NCI-H748 (cell line): ENCODE data around the gene FANCC.

Source experiments
- DNase-seq: peaks from one replicate; lab custom pipeline; 2025; ENCODE audit not compliant: unreplicated experiment; lab: John Stamatoyannopoulos, UW

FANCC gene

GRCh38 chr9:95197692-95198271 is 119.7 kb downstream of the FANCC start:
- DNase-seq = no peak

- no peak for DNase-seq
These were observed 124.0 kb downstream of the FANCC start for GRCh38 chr9:95193480-95193879.

- peak; percentile 33 for DNase-seq
These were observed 124.4 kb downstream of the FANCC start for GRCh38 chr9:95193067-95193466.

- no peak for DNase-seq
These were observed 124.9 kb downstream of the FANCC start for GRCh38 chr9:95192631-95193030.

GRCh38 chr9:95190413-95190812 is 127.1 kb downstream of the FANCC start:
- no peak for DNase-seq

- peak; percentile 23 for DNase-seq
These were observed 128.0 kb downstream of the FANCC start for GRCh38 chr9:95189251-95190098.

- DNase-seq = no peak
These were observed 129.1 kb downstream of the FANCC start for GRCh38 chr9:95188459-95188858.

GRCh38 chr9:95185956-95186355 is 131.6 kb downstream of the FANCC start:
- no peak for DNase-seq

- no peak for DNase-seq
These were observed 134.5 kb downstream of the FANCC start for GRCh38 chr9:95182854-95183563.

GRCh38 chr9:95181835-95182234 is 135.7 kb downstream of the FANCC start:
- no peak for DNase-seq

- DNase-seq = peak; percentile 24
These were observed 136.2 kb downstream of the FANCC start for GRCh38 chr9:95181226-95181818.

GRCh38 chr9:95177617-95178016 is 139.9 kb downstream of the FANCC start:
- DNase-seq = no peak

- DNase-seq = no peak
These were observed 140.7 kb downstream of the FANCC start for GRCh38 chr9:95176755-95177319.

GRCh38 chr9:95175523-95175922 is 142.0 kb downstream of the FANCC start:
- peak; percentile 52 for DNase-seq

- DNase-seq = no peak
These were observed 143.5 kb downstream of the FANCC start for GRCh38 chr9:95174038-95174437.

GRCh38 chr9:95171596-95171995 is 145.9 kb downstream of the FANCC start:
- DNase-seq = no peak

- peak; percentile 72 for DNase-seq
These were observed 146.5 kb downstream of the FANCC start for GRCh38 chr9:95171001-95171400.

- DNase-seq = peak; percentile 70
These were observed 149.5 kb downstream of the FANCC start for GRCh38 chr9:95167998-95168397.

GRCh38 chr9:95165004-95165403 is 152.5 kb downstream of the FANCC start:
- DNase-seq = no peak

- DNase-seq = peak; percentile 32
These were observed 159.9 kb downstream of the FANCC start for GRCh38 chr9:95157481-95158151.

- no peak for DNase-seq
These were observed 161.4 kb downstream of the FANCC start for GRCh38 chr9:95156074-95156473.
